ENCODE data around the gene ELP4.

DNA sequence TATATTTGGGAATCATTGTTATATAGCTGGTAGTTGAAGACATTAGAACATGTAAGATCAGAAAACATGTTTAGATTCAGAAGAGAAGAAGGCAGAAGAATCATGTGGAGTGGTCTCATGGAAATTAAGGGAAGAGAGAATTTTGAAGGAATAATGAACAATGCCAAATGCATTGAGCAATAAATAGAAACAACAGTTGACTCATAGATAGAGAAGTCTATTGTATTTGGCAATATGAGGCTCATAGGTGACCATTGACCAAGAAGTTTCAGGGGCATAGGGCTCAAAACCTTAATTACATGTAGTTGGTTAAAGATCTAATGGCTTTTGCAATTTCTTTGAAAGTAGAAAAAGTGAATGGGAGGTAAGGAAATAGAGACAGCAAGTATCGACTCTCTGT, 177.7 kb downstream of the ELP4 start:
- TF ChIP-seq, protein P1, sequence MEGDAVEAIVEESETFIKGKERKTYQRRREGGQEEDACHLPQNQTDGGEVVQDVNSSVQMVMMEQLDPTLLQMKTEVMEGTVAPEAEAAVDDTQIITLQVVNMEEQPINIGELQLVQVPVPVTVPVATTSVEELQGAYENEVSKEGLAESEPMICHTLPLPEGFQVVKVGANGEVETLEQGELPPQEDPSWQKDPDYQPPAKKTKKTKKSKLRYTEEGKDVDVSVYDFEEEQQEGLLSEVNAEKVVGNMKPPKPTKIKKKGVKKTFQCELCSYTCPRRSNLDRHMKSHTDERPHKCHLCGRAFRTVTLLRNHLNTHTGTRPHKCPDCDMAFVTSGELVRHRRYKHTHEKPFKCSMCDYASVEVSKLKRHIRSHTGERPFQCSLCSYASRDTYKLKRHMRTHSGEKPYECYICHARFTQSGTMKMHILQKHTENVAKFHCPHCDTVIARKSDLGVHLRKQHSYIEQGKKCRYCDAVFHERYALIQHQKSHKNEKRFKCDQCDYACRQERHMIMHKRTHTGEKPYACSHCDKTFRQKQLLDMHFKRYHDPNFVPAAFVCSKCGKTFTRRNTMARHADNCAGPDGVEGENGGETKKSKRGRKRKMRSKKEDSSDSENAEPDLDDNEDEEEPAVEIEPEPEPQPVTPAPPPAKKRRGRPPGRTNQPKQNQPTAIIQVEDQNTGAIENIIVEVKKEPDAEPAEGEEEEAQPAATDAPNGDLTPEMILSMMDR (conservative IDR thresholded peaks at IDR 0.05; ENCODE audit: low read depth in 2 of 2) = no peak
- no peak for TF ChIP-seq POLR2AphosphoS5 (IDR thresholded peaks at IDR 0.05; ENCODE audit: low read depth)
- no peak for TF ChIP-seq EZH2phosphoT487 (IDR thresholded peaks at IDR 0.05; ENCODE audit: unreplicated experiment)
- TF ChIP-seq EZH2 (IDR thresholded peaks at IDR 0.05; ENCODE audit: low read depth, unreplicated experiment) = no peak
- no peak for TF ChIP-seq ETS1 (IDR thresholded peaks at IDR 0.05)
- no peak for TF ChIP-seq REST (IDR thresholded peaks at IDR 0.05; ENCODE audit: unreplicated experiment)
- TF ChIP-seq JUNB (IDR thresholded peaks at IDR 0.05; ENCODE audit: unreplicated experiment) = no peak
- TF ChIP-seq CREB1 (CRISPR knock-in tag; IDR thresholded peaks at IDR 0.05; ENCODE audit: low read depth) = no peak
- TF ChIP-seq ZNF114 (CRISPR knock-in tag; IDR thresholded peaks at IDR 0.05) = no peak
- TF ChIP-seq NANOG (IDR thresholded peaks at IDR 0.05; ENCODE audit: borderline replicate concordance) = no peak
- no peak for TF ChIP-seq ZNF331 (CRISPR knock-in tag; IDR thresholded peaks at IDR 0.05; ENCODE audit: low read depth)
